NCI-H2196 treated with DMSO at 0.1 percent for 48 hours (cell line): ENCODE data around the gene HOXB7.

Experiments
- DNase-seq: peaks from one replicate; lab custom pipeline; 2025; ENCODE audit not compliant: unreplicated experiment; lab: John Stamatoyannopoulos, UW

Gene HOXB7

GRCh38 chr17:48624544-48625494, 14.0 kb upstream of the HOXB7 start:
- DNase-seq: no peak

- no peak for DNase-seq
These were observed 13.3 kb upstream of the HOXB7 start for GRCh38 chr17:48624118-48624517.

- no peak for DNase-seq
These were observed 12.8 kb upstream of the HOXB7 start for GRCh38 chr17:48623583-48623982.

GRCh38 chr17:48622857-48623256, 12.0 kb upstream of the HOXB7 start:
- no peak for DNase-seq

- no peak for DNase-seq
These were observed 10.9 kb upstream of the HOXB7 start for GRCh38 chr17:48621410-48622392.

- no peak for DNase-seq
These were observed 9.8 kb upstream of the HOXB7 start for GRCh38 chr17:48620461-48621139.

GRCh38 chr17:48619826-48620449, 9.1 kb upstream of the HOXB7 start:
- DNase-seq: no peak

GRCh38 chr17:48618256-48618896, 7.6 kb upstream of the HOXB7 start:
- peak; percentile 80 for DNase-seq

- DNase-seq: no peak
These were observed 6.8 kb upstream of the HOXB7 start for GRCh38 chr17:48617471-48618255.

- no peak for DNase-seq
These were observed 6.1 kb upstream of the HOXB7 start for GRCh38 chr17:48616717-48617470.

GRCh38 chr17:48615963-48616716, 5.3 kb upstream of the HOXB7 start:
- DNase-seq: no peak

- no peak for DNase-seq
These were observed 4.5 kb upstream of the HOXB7 start, which contains the start of gene HOXB8 for GRCh38 chr17:48615047-48615962. Gene HOXB8 (minus strand): TSS chr17:48615292. CDS start chr17:48614704, 588 bp downstream.

GRCh38 chr17:48613862-48614694, 3.3 kb upstream of the HOXB7 start:
- no peak for DNase-seq

- no peak for DNase-seq
These were observed 2.3 kb upstream of the HOXB7 start for GRCh38 chr17:48612854-48613691.

- no peak for DNase-seq
These were observed 1.6 kb upstream of the HOXB7 start for GRCh38 chr17:48612456-48612853.
